K562 (cell line): ENCODE measurements around the gene CDKN1C. TPM values are rescaled to one million over a fixed set of nuclear protein-coding genes. Genes with fewer than 3 reads are reported as not detected.

Source experiments
- HEY1 ChIP-seq: fragments of 250-450 bp; sonication (Bioruptor Pico); IDR thresholded peaks from 2 replicates; pipeline ENCODE4 v1.5.0; 2020; ENCODE audit warnings: mild to moderate bottlenecking, moderate library complexity, borderline replicate concordance
- MED1 ChIP-seq: sonication (generic); formaldehyde crosslinking; IDR thresholded peaks from 2 replicates; pipeline ENCODE4 v1.8.1; 2023; ENCODE audit warnings: missing genetic modification reagents, borderline replicate concordance
- MYBL2 ChIP-seq, 2 experiments: fragments of 450-650 bp in 1 of 2; sonication (generic) in 1 of 2; formaldehyde crosslinking in 1 of 2; IDR thresholded peaks; 2 replicates each; pipeline versions ENCODE4 v1.6.1 to v1.8.1; 2017 to 2022; ENCODE audit warnings: borderline replicate concordance in 1 of 2, inconsistent platforms in 1 of 2, low read depth in 1 of 2, mild to moderate bottlenecking in 1 of 2, missing genetic modification reagents in 1 of 2, moderate library complexity in 1 of 2
- NELFE ChIP-seq: IDR thresholded peaks from 2 replicates; pipeline ENCODE4 v1.6.1; 2011; ENCODE audit warnings: mild to moderate bottlenecking; ENCODE audit not compliant: insufficient read depth, insufficient read length
- NFXL1 ChIP-seq: fragments of 450-650 bp; formaldehyde crosslinking; IDR thresholded peaks from 2 replicates; pipeline ENCODE4 v1.4.0; 2021; ENCODE audit warnings: mild to moderate bottlenecking
- TFE3 ChIP-seq: fragments of 450-650 bp; formaldehyde crosslinking; IDR thresholded peaks from 2 replicates; pipeline ENCODE4 v1.4.0; 2020; ENCODE audit warnings: mild to moderate bottlenecking, mixed read lengths
- ZBTB33 ChIP-seq: sonication (generic); formaldehyde crosslinking; IDR thresholded peaks from 2 replicates; pipeline ENCODE4 v1.8.1; 2023; ENCODE audit warnings: mild to moderate bottlenecking, missing genetic modification reagents
- ZNF41 ChIP-seq: fragments of 250-450 bp; sonication (Bioruptor Pico); conservative IDR thresholded peaks from 2 replicates; pipeline ENCODE4 v1.4.0; 2020; ENCODE audit warnings: mild to moderate bottlenecking
- polyA plus RNA-seq, 8 experiments: library from polyadenylated mRNA; depleted of rRNA in 4 of 8; stranded (reverse) in 5 of 8; unstranded in 3 of 8; fragments of >200 nt; fragmentation: Nextera tagmentation in 2 of 8; fragmentation: Illumina TruSeq in 1 of 8; extraction: Ambion mirVana in 2 of 8; extraction: Trizol in 1 of 8; gene quantifications; 2 replicates each; pipeline versions ENCODE4 v1.2.1 to v1.2.3, GENCODE V29; 2011 to 2014; ENCODE audit warnings: inconsistent platforms in 1 of 8, missing spikeins in 1 of 8
- total RNA-seq, 7 experiments: library from RNA; depleted of rRNA in 6 of 7; stranded (reverse); fragments of >200 nt in 6 of 7; fragmentation: Illumina TruSeq in 2 of 7; extraction: Trizol in 2 of 7; gene quantifications; 2 replicates each; pipeline versions ENCODE4 v1.2.1 to v1.2.3, GENCODE V29; 2011 to 2021; ENCODE audit warnings: low replicate concordance in 1 of 7

The CDKN1C gene
- total and polyA plus RNA-seq, 9 of the 15 experiments (the other 6 are each of a cell fraction or from before 2014, with no cell fraction given) = 2.8 to 21.1 (median 9.3) TPM

GRCh38 chr11:2863276-2863618 lies 22.3 kb downstream of the CDKN1C start (continued):
- TF ChIP-seq ZNF41 (CRISPR knock-in tag) (no peak), TFE3 (no peak), NELFE (no peak), MYBL2 (IDR thresholded peaks at IDR 0.05; ENCODE audit: low read depth) (no peak), MYBL2 (CRISPR knock-in tag; IDR thresholded peaks at IDR 0.05; ENCODE audit: borderline replicate concordance) (no peak), ZBTB33 (no peak), HEY1 (CRISPR knock-in tag) (no peak), NFXL1 (CRISPR knock-in tag) (no peak), MED1 (CRISPR knock-in tag) (no peak)
